NK-92 (cell line): ENCODE measurements around the gene RPL31.

ENCODE experiments used
- DNase-seq: peaks from one replicate; lab custom pipeline; 2025; ENCODE audit not compliant: unreplicated experiment; lab: John Stamatoyannopoulos, UW

Gene RPL31

GRCh38 chr2:101001691-101002561, at the start of gene RPL31:
Gene RPL31 (plus strand): TSS chr2:101002289. CDS start chr2:101002702, 413 bp downstream.
- DNase-seq, result peak; percentile 58

GRCh38 chr2:100952512-100952911, 49.6 kb upstream of the RPL31 start:
- DNase-seq, result no peak

GRCh38 chr2:100953406-100954043, 48.6 kb upstream of the RPL31 start:
- no peak for DNase-seq

- DNase-seq, result no peak
These were observed 48.1 kb upstream of the RPL31 start for GRCh38 chr2:100954044-100954420.

GRCh38 chr2:100955226-100955625, 46.9 kb upstream of the RPL31 start:
- DNase-seq, result no peak

- DNase-seq, result no peak
These were observed 46.0 kb upstream of the RPL31 start for GRCh38 chr2:100956081-100956480.

GRCh38 chr2:100957996-100958653, 44.0 kb upstream of the RPL31 start:
- no peak for DNase-seq

GRCh38 chr2:100959225-100959880, 42.7 kb upstream of the RPL31 start:
- DNase-seq, result no peak

- no peak for DNase-seq
These were observed 41.4 kb upstream of the RPL31 start for GRCh38 chr2:100960688-100961087.

- no peak for DNase-seq
These were observed 39.6 kb upstream of the RPL31 start for GRCh38 chr2:100962366-100963025.

GRCh38 chr2:100963026-100963375, 39.1 kb upstream of the RPL31 start:
- no peak for DNase-seq

GRCh38 chr2:100964222-100964621, 37.9 kb upstream of the RPL31 start:
- no peak for DNase-seq

GRCh38 chr2:100964681-100965169, 37.4 kb upstream of the RPL31 start:
- no peak for DNase-seq

GRCh38 chr2:100965596-100965995, 36.5 kb upstream of the RPL31 start:
- no peak for DNase-seq

GRCh38 chr2:100967716-100968115, 34.4 kb upstream of the RPL31 start:
- DNase-seq, result no peak

- DNase-seq, result no peak
These were observed 33.6 kb upstream of the RPL31 start for GRCh38 chr2:100968146-100969145.

GRCh38 chr2:100969998-100970397, 32.1 kb upstream of the RPL31 start:
- no peak for DNase-seq

GRCh38 chr2:100971221-100971620, 30.9 kb upstream of the RPL31 start:
- no peak for DNase-seq

- DNase-seq, result no peak
These were observed 29.6 kb upstream of the RPL31 start for GRCh38 chr2:100972452-100972851.
